ENCODE measurements around the gene PFN1. TPM values are rescaled to one million over a fixed set of nuclear protein-coding genes. Genes with fewer than 3 reads are reported as not detected.
"Not testable (repeated sequence)": the region's sequence is repeated elsewhere in the genome, so short reads cannot be mapped to it uniquely, and the experiment has no call there.

The PFN1 gene
- total and polyA plus RNA-seq, 10 of the 15 experiments (the other 5 are each of a cell fraction or from before 2014, with no cell fraction given): 154 to 3,892 (median 1,918) TPM

DNA sequence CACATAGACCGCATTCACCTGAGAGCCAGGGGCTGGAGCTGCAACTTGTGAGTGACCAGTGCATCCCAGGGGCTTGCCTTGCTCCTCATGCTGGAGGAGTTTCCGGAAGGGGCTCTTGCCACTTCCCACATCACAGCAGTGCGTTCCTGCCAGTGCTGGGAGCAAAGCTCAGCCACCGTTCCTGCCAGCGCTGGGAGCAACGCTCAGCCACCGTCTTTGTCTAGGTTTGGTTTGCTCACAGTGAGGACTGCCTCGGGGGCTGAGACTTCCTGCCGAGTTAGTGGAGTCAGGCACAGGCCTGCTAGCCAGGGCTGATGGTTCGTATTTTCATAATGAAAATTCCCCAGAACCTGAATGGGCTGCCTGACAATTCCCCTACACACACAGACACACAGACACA lies 40.0 kb downstream of the PFN1 start:
- Histone ChIP-seq H3K4me2 (ENCODE audit: control insufficient read depth, insufficient read depth) (no peak overlapping the region), H4K20me1 (ENCODE audit: control insufficient read depth, insufficient read depth) (no peaks in the 10 kb centered on the region), H3K4me3 (no peak overlapping the region), H3K36me3 (ENCODE audit: control insufficient read depth in 2 of 2, insufficient read depth in 2 of 2, low read length in 1 of 2) (no peaks in the 10 kb centered on the region), H3K79me2 (ENCODE audit: control insufficient read depth, insufficient read depth, low read length) (no peaks in the 10 kb centered on the region), H3K4me1 (ENCODE audit: control insufficient read depth, insufficient read depth, low read length) (peaks cover 7% of the 10 kb centered on the region), H3K27me3 (replicated peaks in 1 of 2; ENCODE audit: control insufficient read depth in 2 of 2, insufficient read depth in 2 of 2, low read length in 1 of 2) (no peaks in the 10 kb centered on the region; a peak in 1 of 4 replicates), H3K9ac (ENCODE audit: control insufficient read depth, insufficient read depth, low read length) (no peak overlapping the region), H2AFZ (ENCODE audit: control insufficient read depth, low read depth, low read length) (peak overlapping the region; percentile 15; the same call in 1 of the 2 replicates), H3K27ac (ENCODE audit: control insufficient read depth, insufficient read depth) (no peak overlapping the region), H3K9me3 (replicated peaks; ENCODE audit: control insufficient read depth, insufficient read depth, low read length) (no peaks in the 10 kb centered on the region)
- FAIRE-seq (no peak), DNase-seq (ENCODE audit: low read depth, low spot score) (no peak), ATAC-seq (no peak)
- intact Hi-C loops (cut with micrococcal nuclease; ENCODE audit: unreplicated experiment): no loop called here
- ChIA-PET POLR2A (interaction anchor here (0.6 to 1.4 kb wide), 4 partner anchors 8 to 151 kb away, joined by 3 to 6 read pairs (median 4); partner anchors contain the start of genes RNF167, SLC25A11 and SPAG7), SMC1A (ENCODE audit: uncharacterized antibody, unreplicated experiment) (interaction anchor here (1.1 to 3.2 kb wide), 8 partner anchors 9 to 154 kb away, joined by 3 to 20 read pairs (median 5); partner anchors contain the start of genes C17orf107, RNF167, SLC25A11 and SPAG7), RAD21 (ENCODE audit: unreplicated experiment) (interaction anchor here (0.6 to 2.2 kb wide), 9 partner anchors 31 to 164 kb away, joined by 3 to 28 read pairs (median 4); partner anchors contain the start of genes CAMTA2, PFN1, RNF167 and SLC25A11), CTCF (interaction anchor here (0.7 to 3.0 kb wide), 19 partner anchors 10 to 159 kb away, joined by 3 to 35 read pairs (median 6); partner anchors contain the start of genes CAMTA2, ENO3, RNF167 and SLC25A11)
- TF ChIP-seq GATAD2B (conservative IDR thresholded peaks at IDR 0.05; ENCODE audit: low read depth) (no peak), NR2F1 (conservative IDR thresholded peaks at IDR 0.05) (no peak), EZH2 (IDR thresholded peaks at IDR 0.05; ENCODE audit: borderline replicate concordance, control insufficient read depth, low read depth, low read length) (no peak), TCF7 (IDR thresholded peaks at IDR 0.05; ENCODE audit: borderline replicate concordance) (no peak), JUNB (IDR thresholded peaks at IDR 0.05) (no peak), YBX1 (IDR thresholded peaks at IDR 0.05) (no peak), CREB1 (IDR thresholded peaks at IDR 0.05; ENCODE audit: low read depth) (no peak), NBN (IDR thresholded peaks at IDR 0.05) (no peak), ZNF24 (IDR thresholded peaks at IDR 0.05) (no peak), SP1 (IDR thresholded peaks at IDR 0.05; ENCODE audit: low read depth, low read length) (no peak), TCF12 (IDR thresholded peaks at IDR 0.05; ENCODE audit: low read depth, low read length) (no peak), YY1 (IDR thresholded peaks at IDR 0.05; ENCODE audit: low read depth, low read length) (no peak), POU2F2 (IDR thresholded peaks at IDR 0.05; ENCODE audit: borderline replicate concordance, low read depth, low read length) (no peak), TARDBP (IDR thresholded peaks at IDR 0.05; ENCODE audit: borderline replicate concordance) (no peak), POLR2AphosphoS2 (IDR thresholded peaks at IDR 0.05; ENCODE audit: low read depth, low read length) (no peak), FOXK2 (IDR thresholded peaks at IDR 0.05) (no peak), CREM (IDR thresholded peaks at IDR 0.05; ENCODE audit: low read depth) (no peak), WRNIP1 (IDR thresholded peaks at IDR 0.05; ENCODE audit: borderline replicate concordance, low read depth, low read length) (no peak), NR2C2 (IDR thresholded peaks at IDR 0.05; ENCODE audit: borderline replicate concordance, control insufficient read depth, insufficient read length, low read depth) (no peak), FOS (IDR thresholded peaks at IDR 0.05; ENCODE audit: borderline replicate concordance, extremely low read depth, insufficient read length) (no peak)
- WGBS (ENCODE audit: insufficient coverage, insufficient replicate concordance, low lambda C conversion rate, missing lambda C conversion rate): 67% methylated on average over 9 of the region's 10 CpGs
- in situ Hi-C loops (cut with MboI): no loop called here
- no TSS peak for BruUV-seq (replicated peaks)

DNA sequence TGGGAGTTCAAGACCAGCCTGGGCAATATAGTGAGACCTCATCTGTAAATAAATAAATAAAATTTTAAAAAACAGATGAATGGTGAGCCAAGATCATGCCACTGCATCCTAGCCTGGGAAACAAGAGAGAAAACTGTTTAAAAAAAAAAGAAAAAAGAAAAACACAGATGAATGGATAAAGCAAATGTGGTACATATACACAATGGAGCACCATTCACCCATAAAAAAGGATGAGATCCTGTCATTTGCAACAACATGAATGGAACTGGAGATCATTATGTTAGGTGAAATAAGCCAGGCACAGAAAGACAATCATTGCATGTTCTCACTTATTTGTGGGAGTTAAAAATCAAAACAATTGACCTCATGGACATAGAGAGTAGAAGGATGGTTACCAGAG lies 41.7 kb downstream of the PFN1 start:
- H3K4me3 ChIP-seq; FAIRE-seq; H3K9me3 ChIP-seq (replicated peaks; ENCODE audit: control insufficient read depth, insufficient read depth, low read length); CTCF ChIA-PET; H3K79me2 ChIP-seq (ENCODE audit: control insufficient read depth, insufficient read depth, low read length); H2AFZ ChIP-seq (ENCODE audit: control insufficient read depth, low read depth, low read length); H3K27me3 ChIP-seq (replicated peaks in 1 of 2; ENCODE audit: control insufficient read depth in 2 of 2, insufficient read depth in 2 of 2, low read length in 1 of 2); in situ Hi-C loops (cut with MboI); BruUV-seq (replicated peaks); H3K27ac ChIP-seq (ENCODE audit: control insufficient read depth, insufficient read depth); DNase-seq (ENCODE audit: low read depth, low spot score); intact Hi-C loops (cut with micrococcal nuclease; ENCODE audit: unreplicated experiment); SMC1A ChIA-PET (ENCODE audit: uncharacterized antibody, unreplicated experiment); POLR2A ChIA-PET; H3K9ac ChIP-seq (ENCODE audit: control insufficient read depth, insufficient read depth, low read length); H3K36me3 ChIP-seq (ENCODE audit: control insufficient read depth in 2 of 2, insufficient read depth in 2 of 2, low read length in 1 of 2); RAD21 ChIA-PET (ENCODE audit: unreplicated experiment); ATAC-seq; H4K20me1 ChIP-seq (ENCODE audit: control insufficient read depth, insufficient read depth); H3K4me2 ChIP-seq (ENCODE audit: control insufficient read depth, insufficient read depth): not testable (repeated sequence)
- H3K4me1 ChIP-seq (ENCODE audit: control insufficient read depth, insufficient read depth, low read length): peaks cover 14% of the 10 kb centered on the region

Measured in GM12878 (cell line).